ENCODE measurements around the gene DCC.

DNA sequence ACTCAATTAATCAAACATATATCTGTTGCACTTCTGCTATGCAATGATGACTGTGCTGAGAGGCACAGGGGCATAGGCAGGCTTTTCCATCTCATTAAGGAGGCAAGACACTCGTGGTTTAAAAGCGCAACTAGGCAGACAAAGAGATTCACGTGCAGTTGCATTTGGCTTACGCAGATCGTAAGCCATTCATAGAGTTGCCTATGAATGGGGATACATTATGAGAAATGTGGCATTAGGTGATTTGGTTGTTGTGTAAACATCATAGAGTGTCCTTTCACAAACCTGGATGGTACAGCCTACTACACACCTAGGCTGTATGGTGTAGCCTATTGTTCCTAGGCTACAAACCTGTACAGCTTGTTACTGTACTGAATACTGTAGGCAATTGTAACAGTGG is 284.7 kb downstream of the DCC start:
- TF ChIP-seq NANOG (IDR thresholded peaks at IDR 0.05; ENCODE audit: borderline replicate concordance): no peak
- TF ChIP-seq POLR2AphosphoS5 (IDR thresholded peaks at IDR 0.05; ENCODE audit: low read depth): no peak
- TF ChIP-seq ZNF114 (CRISPR knock-in tag; IDR thresholded peaks at IDR 0.05): no peak
- TF ChIP-seq, protein P1, sequence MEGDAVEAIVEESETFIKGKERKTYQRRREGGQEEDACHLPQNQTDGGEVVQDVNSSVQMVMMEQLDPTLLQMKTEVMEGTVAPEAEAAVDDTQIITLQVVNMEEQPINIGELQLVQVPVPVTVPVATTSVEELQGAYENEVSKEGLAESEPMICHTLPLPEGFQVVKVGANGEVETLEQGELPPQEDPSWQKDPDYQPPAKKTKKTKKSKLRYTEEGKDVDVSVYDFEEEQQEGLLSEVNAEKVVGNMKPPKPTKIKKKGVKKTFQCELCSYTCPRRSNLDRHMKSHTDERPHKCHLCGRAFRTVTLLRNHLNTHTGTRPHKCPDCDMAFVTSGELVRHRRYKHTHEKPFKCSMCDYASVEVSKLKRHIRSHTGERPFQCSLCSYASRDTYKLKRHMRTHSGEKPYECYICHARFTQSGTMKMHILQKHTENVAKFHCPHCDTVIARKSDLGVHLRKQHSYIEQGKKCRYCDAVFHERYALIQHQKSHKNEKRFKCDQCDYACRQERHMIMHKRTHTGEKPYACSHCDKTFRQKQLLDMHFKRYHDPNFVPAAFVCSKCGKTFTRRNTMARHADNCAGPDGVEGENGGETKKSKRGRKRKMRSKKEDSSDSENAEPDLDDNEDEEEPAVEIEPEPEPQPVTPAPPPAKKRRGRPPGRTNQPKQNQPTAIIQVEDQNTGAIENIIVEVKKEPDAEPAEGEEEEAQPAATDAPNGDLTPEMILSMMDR (conservative IDR thresholded peaks at IDR 0.05; ENCODE audit: low read depth in 2 of 2): no peak
- TF ChIP-seq EZH2phosphoT487 (IDR thresholded peaks at IDR 0.05; ENCODE audit: unreplicated experiment): no peak
- TF ChIP-seq CREB1 (CRISPR knock-in tag; IDR thresholded peaks at IDR 0.05; ENCODE audit: low read depth): no peak
- TF ChIP-seq EZH2 (IDR thresholded peaks at IDR 0.05; ENCODE audit: low read depth, unreplicated experiment): no peak

Data from GM23338 (cell line).